GM20431 (cell line): ENCODE measurements around the gene DYNC2H1.

Experiments used
- in situ Hi-C: fragments of 300-500 bp; cut with MseI, MboI; formaldehyde crosslinking; loops from one replicate; pipeline ENCODE4 v1.15.0; 2020; ENCODE audit warnings: low sequenced_read_pairs; ENCODE audit not compliant: unreplicated experiment

The DYNC2H1 gene

GRCh38 chr11:103257360-103257759, 148.1 kb downstream of the DYNC2H1 start:
- in situ Hi-C loops: no loop called here

DNA sequence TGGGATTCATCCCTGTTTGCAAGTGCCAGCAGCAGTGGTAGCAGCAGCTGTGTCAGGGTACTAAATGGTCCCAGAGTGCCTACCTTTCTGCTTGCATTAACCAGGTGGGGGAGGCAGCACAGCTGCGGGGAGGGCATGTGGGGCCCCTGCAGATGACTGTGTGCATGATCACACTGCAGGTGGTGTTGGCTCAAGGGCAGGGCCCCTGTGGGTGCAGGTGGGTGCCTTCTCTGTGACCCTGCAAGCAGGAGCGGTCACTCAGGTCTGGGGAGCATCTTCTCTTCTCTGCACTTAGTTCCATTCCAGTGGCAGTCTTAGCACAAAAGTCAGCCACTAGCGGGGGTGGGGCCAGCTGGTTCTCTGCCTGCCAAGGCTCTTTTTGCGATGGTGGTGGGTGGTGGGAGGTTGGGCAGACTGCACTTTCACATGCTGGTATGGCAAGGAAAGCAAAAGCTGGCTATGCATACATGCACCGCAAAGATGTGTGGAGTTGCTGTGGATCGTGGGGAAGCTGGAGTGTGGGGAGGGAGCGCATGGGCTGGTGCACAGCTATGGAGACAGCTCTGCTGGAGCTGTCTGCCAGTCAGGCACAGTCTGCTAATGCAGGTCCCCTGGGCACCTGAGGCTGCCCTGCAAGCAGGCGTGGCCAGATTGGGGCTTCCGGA, 157.1 kb downstream of the DYNC2H1 start:
- in situ Hi-C loops: no loop called here

DNA sequence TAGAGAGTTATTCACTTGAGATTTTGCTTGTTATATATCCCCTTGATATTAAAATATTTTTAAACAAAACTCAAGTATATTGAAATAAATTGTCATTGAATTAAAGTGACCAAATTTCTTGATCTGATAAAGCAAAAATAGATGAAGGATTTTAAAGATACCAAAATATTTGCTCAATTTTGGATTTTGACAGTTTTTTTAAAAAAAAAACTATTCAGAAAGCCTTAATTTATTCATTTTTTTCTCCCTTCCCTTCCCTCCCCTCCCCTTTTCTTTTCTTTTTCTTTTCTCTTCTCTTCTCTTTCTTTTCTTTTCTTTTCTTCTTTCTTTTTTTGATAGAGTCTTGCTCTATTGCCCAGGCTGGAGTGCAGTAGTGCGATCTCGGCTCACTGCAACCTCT, 163.7 kb downstream of the DYNC2H1 start:
- in situ Hi-C loops: no loop called here

- in situ Hi-C loops: no loop called here
Observed at GRCh38 chr11:103274025-103274424, 164.8 kb downstream of the DYNC2H1 start.

DNA sequence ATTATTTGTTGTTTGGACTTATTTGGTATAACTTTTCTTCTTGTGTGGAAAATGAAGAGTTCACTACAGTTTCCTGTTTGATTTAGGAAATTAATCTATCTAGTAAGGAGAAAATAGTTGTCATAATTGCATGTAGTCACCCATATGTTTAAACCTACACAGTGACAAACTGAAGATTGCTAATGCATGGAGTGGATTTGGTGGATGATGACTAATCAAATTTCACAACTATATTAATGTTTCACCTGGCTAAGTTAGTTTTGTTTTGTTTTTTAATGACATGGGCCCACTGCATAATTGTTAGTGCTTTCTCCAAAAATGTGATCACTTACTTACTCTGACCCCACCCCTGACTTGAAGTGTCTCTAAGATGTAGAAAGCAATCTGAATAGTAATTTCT, 170.6 kb downstream of the DYNC2H1 start:
- in situ Hi-C loops: no loop called here

DNA sequence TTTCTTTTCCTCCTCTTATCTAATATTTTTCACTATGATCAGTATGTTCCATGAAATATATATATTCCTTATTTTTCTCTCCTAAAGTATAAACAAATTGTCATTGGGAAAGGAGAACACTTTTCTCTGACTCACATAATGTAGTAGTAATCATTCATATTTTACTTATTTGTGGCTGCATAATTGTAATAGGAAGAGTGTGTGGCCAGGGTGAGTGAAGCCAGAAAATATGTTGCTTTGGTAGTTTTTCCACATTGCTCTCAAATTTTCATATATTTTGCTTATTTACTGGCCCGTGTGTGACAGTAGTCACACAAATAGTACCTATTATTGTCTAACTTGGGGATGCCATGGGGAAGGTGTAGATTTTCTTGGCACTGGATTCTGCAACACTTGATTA, 172.1 kb downstream of the DYNC2H1 start:
- in situ Hi-C loops: no loop called here

DNA sequence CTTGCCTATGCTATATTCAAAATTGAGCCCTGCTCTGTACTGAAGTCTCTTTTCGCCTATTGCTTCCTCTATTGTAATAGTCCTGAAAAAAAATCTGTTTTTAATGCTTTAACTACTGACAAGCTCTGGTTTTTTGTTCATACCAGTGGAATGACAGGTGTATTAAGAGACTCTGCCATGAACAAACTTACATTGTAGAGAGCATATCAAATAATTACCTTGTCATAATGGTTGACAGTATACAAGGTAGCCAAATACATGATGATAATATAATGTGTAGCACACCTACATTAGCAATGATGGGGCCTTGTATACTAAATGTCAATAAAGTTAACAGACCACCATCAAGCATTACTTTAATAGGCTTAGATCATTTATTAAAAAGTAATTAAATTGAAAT, 175.0 kb downstream of the DYNC2H1 start:
- in situ Hi-C loops: no loop called here

GRCh38 chr11:103294516-103294915, 185.3 kb downstream of the DYNC2H1 start:
- in situ Hi-C loops: no loop called here

- in situ Hi-C loops: no loop called here
Observed at GRCh38 chr11:103295704-103296103, 186.5 kb downstream of the DYNC2H1 start.

GRCh38 chr11:103297900-103298299, 188.7 kb downstream of the DYNC2H1 start:
- in situ Hi-C loops: no loop called here

DNA sequence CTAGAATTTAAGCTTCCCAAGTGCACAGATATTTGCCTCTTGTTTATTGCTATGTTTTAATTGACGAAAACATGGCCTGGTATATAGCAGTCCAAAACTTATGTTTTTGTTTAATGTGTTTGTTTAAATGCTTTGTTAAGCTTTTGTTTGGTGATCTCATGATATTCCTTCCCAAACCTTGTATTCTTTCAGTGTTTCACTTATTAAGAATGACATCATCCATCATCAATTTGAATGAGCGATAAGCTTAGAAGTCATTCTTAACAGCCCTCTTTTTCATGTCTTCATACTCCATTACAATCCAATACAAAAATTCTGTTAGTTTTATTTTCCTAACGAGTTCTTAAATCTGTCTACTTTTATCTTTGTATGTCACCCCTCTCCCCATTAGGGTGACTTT, 206.0 kb downstream of the DYNC2H1 start:
- in situ Hi-C loops: no loop called here

DNA sequence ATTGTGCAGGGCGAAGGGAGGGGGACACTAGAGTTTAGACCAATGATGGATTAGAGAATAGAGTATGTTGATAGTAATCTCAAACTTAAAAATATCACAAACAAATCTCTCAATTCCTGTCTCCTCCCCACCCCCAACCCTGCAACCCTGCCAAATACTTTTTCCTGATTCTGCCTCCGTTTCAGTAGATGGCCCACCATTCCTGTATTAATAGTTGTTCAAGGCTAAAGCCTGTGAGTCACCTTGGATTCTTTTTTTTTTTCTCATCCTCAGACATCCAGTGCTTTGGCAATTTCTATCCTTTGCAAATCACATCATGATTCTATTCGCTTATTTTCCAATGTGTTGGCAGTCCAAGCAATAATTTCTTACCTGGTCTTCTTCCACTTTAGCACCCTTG, 207.9 kb downstream of the DYNC2H1 start:
- in situ Hi-C loops: no loop called here

DNA sequence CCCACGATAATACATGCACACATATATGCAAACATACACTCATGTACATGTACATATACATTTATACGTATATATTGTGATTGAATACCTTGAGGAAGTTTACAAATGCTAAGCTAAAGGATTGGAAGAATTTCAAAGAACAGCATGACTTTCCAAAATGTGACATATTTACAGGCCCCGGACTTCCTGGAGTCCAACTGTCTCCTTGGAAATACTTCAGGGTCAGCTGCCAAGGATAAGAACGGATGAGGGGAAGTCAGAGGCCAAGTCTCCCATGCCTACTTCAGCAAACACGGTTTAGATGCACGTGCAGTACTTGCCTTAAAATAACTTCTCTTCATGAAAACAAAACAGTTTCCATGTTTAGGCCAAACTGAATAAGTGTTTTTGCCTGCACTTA, 213.6 kb downstream of the DYNC2H1 start:
- in situ Hi-C loops: no loop called here

- in situ Hi-C loops: no loop called here
Observed at GRCh38 chr11:103325686-103326069, 216.5 kb downstream of the DYNC2H1 start.

DNA sequence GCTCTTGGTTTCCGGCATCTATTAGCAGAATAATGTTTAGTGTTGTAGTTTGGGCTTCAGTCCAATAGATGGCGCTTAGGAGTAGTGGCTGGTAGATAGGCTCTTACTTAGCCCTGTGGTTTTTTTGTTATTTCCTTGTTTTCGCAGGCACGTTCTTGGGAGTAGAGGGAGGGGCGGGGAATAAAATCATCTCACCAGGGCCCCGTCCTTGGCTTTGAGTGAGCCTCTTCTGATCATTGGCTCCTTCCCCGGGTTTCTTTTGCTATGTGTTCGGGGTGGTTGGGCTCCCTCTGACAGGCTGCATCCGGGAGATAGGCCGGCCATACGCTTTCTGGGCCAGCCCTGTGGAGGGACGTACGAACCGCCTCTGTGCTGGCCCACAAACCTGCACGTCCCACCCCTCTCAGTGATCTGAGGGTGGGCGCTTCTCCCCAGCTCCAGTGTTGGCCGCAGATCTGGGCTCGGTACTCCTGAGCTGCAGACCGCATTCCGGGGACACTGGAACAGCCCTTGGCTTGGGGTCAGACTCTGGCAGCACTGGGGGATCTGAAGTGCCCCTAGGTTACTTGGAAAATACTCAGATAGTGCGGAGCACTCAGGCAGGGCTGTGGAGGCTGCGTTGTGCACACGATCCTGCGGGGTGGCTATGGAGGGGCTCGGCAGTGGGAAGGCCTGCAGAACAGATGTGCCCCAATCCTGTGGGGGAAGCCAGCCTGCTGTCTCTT, 217.0 kb downstream of the DYNC2H1 start:
- in situ Hi-C loops: no loop called here

DNA sequence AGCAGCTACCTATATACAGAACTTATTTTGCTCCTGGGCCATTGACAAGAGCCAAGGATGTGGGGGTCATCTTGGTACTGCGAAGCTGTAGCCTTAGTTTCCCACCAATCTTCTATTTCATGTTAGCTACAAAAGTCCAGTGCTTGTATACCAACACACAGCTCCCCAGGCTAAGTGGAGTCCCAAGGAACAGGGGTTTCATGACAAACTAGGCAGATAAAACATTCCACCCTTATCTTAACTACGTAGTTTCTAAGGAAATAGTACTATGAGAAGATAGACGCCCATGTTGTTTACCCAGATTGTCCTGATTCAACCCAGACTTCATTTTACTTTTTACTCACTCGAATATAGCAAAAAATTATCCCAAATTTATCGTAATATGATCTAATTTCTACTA, 218.5 kb downstream of the DYNC2H1 start:
- in situ Hi-C loops: no loop called here

DNA sequence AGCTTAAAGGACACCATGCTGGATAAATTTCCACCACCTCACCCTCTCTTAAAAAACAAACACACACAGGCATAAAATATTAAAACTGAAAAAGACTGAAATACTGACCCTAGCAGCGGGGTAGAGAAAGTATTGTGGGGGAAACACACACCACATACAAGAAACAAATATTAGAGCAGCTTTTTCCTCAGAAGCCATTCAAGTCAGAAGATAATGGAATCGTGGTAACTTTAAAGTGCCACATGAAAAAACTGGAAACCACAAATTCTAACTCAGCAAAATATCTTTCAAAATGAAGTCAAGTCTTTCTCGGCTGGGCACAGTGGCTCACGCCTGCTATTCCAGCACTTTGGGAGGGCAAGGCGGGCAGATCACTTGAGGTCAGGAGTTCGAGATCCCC, 223.2 kb downstream of the DYNC2H1 start:
- in situ Hi-C loops: no loop called here

DNA sequence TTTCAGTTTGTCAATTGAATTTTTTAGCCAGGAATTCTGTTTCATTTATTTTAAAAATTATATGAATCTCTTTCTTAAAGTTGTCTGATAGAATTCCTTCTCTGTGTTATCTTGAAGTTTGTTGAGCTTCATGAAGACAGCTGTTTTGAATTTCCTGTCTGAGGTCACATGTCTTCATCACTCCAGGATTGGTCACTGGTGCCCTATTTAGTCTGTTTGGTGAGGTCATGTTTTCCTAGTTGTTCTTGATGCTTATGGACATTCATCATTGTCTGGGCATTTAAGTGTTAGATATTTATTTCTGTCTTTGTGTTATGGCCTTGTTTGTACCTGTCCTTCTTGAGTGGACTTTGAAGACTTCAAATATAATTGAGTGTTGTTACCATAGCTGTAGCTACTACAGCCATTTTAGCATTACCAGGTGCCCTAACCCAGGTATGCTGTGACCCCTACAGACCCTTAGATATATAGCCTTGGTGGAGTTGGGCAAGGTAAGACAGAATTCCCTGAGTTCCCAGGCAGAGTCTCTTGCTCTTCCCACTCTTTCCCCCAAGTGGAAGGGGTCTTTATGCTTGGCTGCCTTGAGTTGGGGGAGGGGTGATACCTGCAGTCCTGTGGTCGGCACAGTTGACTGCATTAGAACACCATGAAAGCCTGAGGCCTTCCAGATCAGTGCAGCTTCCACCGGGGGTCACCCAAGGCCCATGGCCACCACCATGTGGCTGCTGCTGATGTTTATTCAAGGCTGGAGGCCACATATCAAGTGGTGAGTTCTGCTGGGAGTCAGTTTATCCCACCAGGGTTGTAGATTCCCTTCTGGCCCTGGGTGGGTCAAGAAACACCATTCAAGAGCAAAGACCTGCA, 229.6 kb downstream of the DYNC2H1 start:
- in situ Hi-C loops: no loop called here

- in situ Hi-C loops: no loop called here
Observed at GRCh38 chr11:103339485-103339857, 230.2 kb downstream of the DYNC2H1 start.

GRCh38 chr11:103340956-103341355, 231.7 kb downstream of the DYNC2H1 start:
- in situ Hi-C loops: no loop called here

DNA sequence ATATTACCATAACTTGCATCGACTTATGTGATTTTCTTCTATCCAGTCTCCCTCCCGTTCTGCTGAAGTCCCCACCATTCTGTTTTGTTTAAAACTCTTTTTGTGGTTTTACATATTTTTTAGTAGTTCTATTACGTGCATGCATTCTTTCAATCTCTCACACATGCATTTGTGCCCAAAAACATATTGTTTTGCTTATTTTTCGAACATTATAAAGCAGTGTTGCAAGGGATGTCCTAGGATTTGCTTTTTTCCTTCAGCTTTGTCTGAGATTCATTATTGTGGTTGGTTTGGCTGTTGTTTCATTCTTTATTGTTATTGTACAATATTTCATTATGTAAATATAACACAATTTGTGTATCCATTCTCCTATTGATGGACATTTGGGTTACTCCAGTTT, 235.7 kb downstream of the DYNC2H1 start:
- in situ Hi-C loops: no loop called here
